ENCODE results near the gene FAM114A2.

DNA sequence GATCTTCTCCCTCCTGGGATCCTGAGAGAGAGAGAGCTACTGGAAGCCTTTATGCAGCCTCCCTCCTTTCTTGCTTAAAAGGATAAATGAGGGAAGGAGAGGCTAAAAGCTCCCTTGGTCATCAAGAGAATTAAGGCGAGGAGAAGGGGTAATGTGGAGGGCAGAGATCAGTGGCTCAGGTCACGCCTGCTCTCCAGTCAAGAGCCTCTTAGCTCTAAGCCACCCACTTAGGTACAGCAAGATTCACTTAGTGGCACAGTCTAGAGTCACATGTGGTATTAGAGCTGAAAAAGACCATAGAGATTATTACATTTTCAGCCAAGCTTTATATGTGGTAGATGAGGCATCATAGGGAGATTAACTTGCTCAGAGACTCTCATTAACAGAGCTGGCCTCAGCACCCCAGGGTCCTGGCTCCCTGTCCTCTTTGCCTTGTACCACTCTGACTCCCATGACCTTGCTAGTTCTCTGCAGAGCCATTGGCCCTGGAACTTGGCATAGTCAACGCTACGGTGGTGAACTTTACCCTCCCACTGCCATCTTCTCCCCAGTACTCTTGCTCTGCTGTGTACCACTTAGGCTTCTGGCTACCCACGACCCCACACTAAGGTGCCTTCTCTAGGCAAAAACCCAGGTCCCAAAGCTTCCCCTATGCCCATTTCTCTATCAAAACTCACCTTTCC is 37.7 kb upstream of the FAM114A2 start:
- TF ChIP-seq, protein P1, sequence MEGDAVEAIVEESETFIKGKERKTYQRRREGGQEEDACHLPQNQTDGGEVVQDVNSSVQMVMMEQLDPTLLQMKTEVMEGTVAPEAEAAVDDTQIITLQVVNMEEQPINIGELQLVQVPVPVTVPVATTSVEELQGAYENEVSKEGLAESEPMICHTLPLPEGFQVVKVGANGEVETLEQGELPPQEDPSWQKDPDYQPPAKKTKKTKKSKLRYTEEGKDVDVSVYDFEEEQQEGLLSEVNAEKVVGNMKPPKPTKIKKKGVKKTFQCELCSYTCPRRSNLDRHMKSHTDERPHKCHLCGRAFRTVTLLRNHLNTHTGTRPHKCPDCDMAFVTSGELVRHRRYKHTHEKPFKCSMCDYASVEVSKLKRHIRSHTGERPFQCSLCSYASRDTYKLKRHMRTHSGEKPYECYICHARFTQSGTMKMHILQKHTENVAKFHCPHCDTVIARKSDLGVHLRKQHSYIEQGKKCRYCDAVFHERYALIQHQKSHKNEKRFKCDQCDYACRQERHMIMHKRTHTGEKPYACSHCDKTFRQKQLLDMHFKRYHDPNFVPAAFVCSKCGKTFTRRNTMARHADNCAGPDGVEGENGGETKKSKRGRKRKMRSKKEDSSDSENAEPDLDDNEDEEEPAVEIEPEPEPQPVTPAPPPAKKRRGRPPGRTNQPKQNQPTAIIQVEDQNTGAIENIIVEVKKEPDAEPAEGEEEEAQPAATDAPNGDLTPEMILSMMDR (IDR thresholded peaks at IDR 0.05 in 4 of 5, conservative IDR thresholded peaks at IDR 0.05 in 1 of 5), result no peak
- TF ChIP-seq POLR2A (IDR thresholded peaks at IDR 0.05), result no peak

Measured in gastrocnemius medialis (tissue), 4 donors.